CD4-positive, alpha-beta T cell treated with Interleukin-6 at 100 ng/mL for 8 hours (primary cell): ENCODE measurements around the gene RASA2.
A peak's percentile ranks its signal among the peaks of the same experiment; 100 is the strongest.

Experiments used
- DNase-seq: peaks from one replicate; pipeline ENCODE4 v3.0.0-alpha.2; 2020; ENCODE audit warnings: mixed read lengths, low spot score

The RASA2 gene

GRCh38 chr3:141538568-141539240 is 51.9 kb downstream of the RASA2 start:
- DNase-seq, result no peak

DNA sequence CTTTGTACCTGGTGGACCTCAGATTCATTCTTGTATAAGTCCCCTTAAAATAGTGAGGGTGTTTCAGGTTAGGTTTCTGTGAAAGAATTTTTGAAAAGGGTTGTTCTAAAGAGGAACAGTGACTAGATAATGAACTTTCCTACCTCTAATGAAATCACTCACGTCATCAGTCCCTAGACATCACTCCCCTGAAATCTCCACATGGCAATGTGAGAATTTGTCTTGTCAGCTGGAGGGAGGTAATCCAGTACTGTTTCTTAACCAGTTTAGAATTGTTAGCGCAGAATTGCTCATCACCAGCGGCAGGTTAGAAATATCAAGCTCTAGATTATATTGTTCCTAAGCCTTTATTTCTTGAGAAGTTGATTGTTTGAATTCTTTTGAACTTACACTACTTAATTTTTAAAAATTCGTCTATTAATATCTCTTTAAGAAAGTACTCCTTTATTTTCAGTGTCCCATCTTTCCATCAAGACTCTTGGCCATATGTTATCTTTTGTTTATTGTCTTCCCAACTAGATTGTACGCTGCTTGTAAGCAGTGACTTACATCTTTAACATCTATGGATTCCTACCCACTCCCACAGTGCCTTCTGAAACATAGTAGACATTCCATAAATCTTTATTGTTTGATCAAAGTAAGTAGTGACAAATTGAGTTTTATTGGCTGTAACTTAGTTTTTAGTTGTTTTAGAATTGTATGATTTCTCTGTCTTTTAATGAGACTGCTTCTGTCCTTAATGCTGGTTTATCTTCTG is 52.8 kb downstream of the RASA2 start:
- DNase-seq, result no peak

DNA sequence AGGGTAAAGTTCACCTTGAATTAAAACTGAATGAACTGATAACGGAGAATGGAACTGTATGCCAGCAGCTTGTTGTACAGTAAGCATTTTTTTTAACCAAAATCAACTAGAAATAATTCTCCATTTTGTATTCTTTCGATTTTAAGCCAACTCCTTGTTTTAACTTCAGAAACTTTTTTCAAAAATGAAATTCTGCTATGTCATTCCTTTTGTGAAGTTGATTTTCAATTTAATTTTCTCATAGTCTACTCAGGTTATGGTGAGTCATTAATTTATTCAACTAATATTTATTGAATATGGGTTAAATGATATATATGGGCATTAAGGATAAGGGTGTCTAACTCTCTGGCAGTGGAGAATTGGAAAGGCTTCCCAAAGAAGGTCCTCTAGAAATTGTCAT is 53.7 kb downstream of the RASA2 start:
- no peak for DNase-seq

GRCh38 chr3:141542202-141542969 is 55.6 kb downstream of the RASA2 start:
- DNase-seq, result no peak

GRCh38 chr3:141542989-141543388 is 56.2 kb downstream of the RASA2 start:
- DNase-seq, result no peak

DNA sequence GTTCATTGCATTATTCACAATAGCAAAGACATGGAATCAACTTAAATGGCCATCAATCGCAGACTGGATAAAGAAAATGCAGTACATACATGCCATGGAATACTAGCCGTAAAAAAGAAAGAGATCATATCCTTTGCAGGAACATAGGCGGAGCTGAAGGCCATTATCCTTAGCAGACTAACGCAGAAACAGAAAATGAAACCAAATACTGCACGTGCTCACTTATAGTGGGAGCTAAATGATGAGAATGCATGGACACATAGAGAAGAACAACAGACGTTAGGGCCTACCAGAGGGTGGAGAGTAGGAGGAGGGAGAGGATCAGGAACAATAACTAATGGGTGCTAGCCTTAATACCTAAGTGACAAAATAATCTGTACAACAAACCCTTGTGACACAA is 57.9 kb downstream of the RASA2 start:
- DNase-seq, result peak; percentile 42

DNA sequence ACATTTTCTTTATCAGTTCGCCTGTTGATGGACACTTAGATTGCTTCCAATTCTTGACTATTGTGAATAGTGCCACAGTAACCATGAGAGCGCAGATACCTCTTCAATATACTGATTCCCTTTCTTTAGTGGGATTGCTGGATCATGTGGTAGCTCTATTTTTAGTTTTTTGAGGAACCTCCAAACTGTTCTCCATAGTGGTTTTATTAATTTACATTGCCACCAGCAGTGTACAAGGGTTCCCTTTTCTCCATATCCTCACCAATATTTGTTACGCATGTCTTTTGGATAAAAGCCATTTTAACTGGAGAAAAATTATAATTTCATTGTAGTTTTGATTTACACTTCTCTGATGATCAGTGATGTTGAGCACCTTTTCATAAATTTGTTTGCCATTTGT is 59.3 kb downstream of the RASA2 start:
- no peak for DNase-seq

DNA sequence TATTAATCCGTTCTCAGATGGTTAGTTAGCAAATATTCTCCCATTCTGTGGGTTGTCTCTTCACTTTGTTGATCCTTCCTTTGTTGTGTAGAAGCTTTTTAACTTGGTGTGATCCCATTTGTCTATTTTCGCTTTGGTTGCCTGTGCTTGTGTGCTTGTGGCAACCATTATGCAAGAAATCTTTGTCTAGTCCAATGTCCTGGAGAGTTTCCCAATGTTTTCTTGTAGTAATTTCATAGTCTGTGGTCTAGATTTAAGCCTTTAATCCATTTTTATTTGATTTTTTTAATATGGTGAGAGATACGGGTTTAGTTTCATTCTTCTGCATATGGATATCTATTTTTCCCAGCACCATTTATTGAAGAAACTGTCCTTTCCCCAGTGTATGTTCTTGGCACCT is 59.8 kb downstream of the RASA2 start:
- no peak for DNase-seq

DNA sequence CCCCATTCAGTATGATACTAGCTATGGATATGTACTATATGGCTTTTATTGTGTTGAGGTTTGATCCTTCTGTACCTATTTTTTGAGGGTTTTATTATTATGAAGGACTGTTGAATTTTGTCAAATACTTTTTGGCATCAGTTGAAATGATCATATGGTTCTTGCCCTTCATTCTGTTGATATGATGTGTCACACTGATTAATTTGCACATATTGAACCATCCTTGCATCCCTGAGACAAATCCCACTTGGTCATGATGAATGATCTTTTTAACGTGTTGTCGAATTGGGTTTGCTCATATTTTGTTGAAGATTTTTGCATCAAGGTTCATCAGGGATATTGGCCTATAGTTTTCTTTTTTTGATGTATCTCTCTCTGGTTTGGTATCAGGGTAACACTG is 61.0 kb downstream of the RASA2 start:
- DNase-seq, result no peak

- DNase-seq, result no peak
Measured at GRCh38 chr3:141550926-141551665, 64.3 kb downstream of the RASA2 start.

DNA sequence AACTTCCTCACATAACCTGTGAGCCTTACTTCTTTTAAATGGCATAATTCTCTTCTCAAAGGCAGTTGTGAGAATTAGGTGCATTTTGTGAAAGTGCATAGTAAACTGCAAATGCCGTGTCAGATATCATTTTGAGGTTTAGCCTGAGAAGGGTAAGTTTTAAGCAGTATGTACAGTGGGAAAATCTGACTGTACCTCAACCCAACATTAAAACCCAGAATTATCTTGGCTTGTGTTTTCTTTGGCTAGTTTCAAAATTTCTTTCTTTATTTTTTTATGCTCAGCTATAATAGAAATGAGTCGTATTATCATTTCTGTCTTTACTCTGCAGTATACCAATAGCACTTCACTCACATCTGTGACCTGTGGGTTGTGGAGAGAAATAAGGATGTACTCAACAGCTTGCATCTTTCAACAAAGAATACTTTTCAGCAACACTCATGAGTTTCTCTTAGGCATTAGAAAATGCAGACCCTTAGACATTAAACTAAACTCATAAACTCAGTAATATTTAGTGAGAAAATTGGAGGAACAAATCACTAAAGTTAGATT is 65.7 kb downstream of the RASA2 start:
- DNase-seq, result no peak

- peak; percentile 72 for DNase-seq
Measured at GRCh38 chr3:141553055-141553454, 66.2 kb downstream of the RASA2 start.

DNA sequence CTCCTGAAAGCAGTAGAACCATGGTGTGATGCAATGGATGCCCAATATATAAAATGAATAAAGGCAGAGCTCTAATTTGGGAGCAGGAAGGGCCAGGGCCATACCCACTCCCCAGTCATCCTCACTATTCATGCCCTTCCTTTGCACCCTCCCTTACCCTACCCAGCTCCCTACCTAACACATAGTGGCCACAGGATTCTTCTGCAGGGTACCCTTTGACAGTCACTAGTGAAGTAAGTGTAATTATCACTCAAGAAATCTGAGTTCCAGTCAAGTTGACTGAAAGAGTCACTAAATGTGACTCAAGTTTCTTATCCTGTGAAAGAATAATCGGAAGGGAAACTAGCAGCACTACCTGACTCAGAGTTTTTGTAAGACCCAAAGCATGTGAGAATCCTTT is 69.2 kb downstream of the RASA2 start:
- DNase-seq, result no peak

GRCh38 chr3:141557961-141558706 is 71.3 kb downstream of the RASA2 start:
- no peak for DNase-seq

GRCh38 chr3:141561426-141562034 is 74.7 kb downstream of the RASA2 start:
- peak; percentile 65 for DNase-seq

DNA sequence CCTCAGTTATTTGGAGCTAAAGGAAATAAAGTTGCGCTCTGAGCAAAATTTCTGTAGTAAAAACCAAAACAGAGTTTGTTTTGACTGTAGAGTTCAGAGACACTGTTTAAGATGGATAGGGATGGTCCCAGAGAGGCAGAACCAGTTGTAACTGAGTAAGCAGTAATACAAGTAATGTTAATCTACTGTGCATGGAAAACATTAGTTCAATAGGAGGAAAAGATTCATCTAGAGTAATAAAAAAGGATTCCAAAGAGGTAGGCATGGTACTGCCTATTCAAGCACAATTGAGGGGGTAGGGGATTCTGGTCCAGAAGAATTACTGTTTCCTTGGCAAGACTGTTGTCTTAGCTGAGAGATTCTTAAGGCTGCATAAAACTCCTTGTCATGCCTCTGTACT is 77.4 kb downstream of the RASA2 start:
- DNase-seq, result no peak

- DNase-seq, result no peak
Measured at GRCh38 chr3:141570068-141570467, 83.2 kb downstream of the RASA2 start.

- no peak for DNase-seq
Measured at GRCh38 chr3:141575879-141576743, 89.3 kb downstream of the RASA2 start.

GRCh38 chr3:141576744-141577052 is 89.9 kb downstream of the RASA2 start:
- no peak for DNase-seq
